ENCODE results near the gene PRR36.

Gene PRR36

DNA sequence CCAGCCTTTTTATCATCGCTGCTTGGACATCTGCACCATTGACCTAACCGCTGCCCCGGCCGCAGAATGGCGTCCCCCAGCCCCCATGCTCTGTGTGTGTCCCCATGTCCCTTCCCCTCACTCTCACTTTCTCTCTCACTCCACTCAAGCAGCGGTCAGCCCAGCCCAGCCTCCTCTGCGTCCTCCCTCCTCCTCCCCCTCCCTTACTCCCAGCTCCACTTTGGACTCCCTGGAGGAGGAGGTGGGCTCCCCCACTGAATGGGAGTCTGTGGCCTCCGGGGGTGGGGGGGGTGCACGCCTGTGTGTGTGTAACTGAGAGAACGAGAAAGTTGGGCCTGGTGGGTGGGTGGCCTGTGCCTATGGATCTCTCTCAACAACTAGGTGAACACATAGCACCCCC, 31.7 kb upstream of the PRR36 start:
- DNase-seq: no peak
- peak overlapping the region; percentile 89 for H3K4me3 Mint-ChIP-seq
- TF ChIP-seq, protein P1, sequence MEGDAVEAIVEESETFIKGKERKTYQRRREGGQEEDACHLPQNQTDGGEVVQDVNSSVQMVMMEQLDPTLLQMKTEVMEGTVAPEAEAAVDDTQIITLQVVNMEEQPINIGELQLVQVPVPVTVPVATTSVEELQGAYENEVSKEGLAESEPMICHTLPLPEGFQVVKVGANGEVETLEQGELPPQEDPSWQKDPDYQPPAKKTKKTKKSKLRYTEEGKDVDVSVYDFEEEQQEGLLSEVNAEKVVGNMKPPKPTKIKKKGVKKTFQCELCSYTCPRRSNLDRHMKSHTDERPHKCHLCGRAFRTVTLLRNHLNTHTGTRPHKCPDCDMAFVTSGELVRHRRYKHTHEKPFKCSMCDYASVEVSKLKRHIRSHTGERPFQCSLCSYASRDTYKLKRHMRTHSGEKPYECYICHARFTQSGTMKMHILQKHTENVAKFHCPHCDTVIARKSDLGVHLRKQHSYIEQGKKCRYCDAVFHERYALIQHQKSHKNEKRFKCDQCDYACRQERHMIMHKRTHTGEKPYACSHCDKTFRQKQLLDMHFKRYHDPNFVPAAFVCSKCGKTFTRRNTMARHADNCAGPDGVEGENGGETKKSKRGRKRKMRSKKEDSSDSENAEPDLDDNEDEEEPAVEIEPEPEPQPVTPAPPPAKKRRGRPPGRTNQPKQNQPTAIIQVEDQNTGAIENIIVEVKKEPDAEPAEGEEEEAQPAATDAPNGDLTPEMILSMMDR (IDR thresholded peaks at IDR 0.05): no peak
- peak overlapping the region; percentile 68 for H3K27ac Mint-ChIP-seq
- no peaks in the 10 kb centered on the region for H3K9me3 Mint-ChIP-seq
- peaks cover 29% of the 10 kb centered on the region for H3K4me1 Mint-ChIP-seq
- H3K27me3 Mint-ChIP-seq (ENCODE audit: low read depth, poor library complexity): peaks cover 26% of the 10 kb centered on the region
- peaks cover 5% of the 10 kb centered on the region for H3K36me3 Mint-ChIP-seq (ENCODE audit: low read depth)

DNA sequence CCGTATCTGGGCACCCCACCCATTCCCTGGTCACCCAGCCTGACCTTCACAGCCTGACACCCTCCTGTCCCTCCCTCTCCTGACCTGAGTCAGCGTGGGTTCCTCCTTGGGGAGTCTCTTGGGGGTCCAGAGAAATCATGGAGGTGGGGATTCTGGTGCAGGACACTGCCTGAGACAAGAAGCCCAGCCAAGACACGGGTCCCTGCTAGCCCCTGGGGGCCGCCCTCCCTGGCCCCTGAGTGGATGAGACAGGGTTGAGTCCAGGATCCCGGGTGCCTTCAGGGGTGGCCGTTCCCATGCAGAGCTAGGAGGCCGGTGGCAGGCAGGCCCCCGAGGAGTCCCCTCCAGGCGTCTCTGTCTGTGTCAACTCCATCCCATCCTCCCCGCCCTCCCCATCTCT, 31.1 kb upstream of the PRR36 start:
- no peaks in the 10 kb centered on the region for H3K9me3 Mint-ChIP-seq
- no peak for DNase-seq
- no peaks in the 10 kb centered on the region for H3K36me3 Mint-ChIP-seq (ENCODE audit: low read depth)
- H3K27me3 Mint-ChIP-seq (ENCODE audit: low read depth, poor library complexity): peaks cover 26% of the 10 kb centered on the region
- peak overlapping the region; percentile 89 for H3K4me3 Mint-ChIP-seq
- H3K4me1 Mint-ChIP-seq: peaks cover 29% of the 10 kb centered on the region
- TF ChIP-seq, protein P1 (IDR thresholded peaks at IDR 0.05): no peak
- no peak overlapping the region for H3K27ac Mint-ChIP-seq

DNA sequence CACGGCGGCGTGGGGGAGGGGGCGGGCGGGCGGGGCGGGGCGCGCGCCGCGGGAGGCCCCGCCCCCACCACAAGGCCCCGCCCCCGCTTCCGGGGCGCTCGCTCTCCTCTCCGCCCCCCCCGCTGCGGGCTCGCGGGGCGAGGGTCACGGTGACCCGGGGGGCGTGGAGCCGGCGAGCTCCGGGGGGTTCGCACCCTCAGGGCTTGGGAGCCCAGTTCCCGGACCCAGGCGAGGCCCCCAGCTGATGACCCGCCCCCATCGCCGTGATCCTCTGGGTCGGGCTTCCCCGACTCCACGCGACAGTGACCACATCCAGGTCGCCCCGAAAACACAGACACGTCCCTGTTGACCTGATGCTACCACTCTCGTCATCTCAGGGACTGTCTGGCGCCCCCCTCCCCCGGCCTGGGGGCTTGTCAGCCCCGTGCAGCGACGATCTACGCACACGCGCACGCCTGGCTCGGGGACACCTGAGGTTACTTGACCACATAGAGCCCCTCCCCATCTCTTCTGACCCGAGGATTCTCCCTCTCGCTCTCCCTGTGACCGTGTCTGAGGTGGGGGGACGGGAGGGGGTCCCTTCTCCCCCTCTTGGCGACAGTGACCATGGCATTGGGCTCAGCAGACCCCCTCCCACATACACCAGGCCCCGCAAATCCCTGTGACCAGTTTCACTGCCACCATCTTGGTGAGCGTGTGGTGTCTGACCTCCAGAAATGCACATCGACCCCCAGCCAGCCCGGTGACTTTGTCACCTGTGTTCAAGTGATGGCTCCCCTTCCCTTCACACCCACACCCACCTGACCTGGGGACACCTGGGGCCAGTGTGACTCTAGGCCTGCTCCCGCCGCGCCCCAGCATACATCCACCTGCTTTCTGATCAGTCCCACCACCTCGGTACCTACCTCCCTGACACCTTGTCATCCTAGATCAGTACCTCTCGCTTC, 30.2 kb upstream of the PRR36 start:
- H3K4me3 Mint-ChIP-seq: peak overlapping the region; percentile 89
- no peaks in the 10 kb centered on the region for H3K9me3 Mint-ChIP-seq
- peaks cover 32% of the 10 kb centered on the region for H3K4me1 Mint-ChIP-seq
- H3K27me3 Mint-ChIP-seq (ENCODE audit: low read depth, poor library complexity): peaks cover 29% of the 10 kb centered on the region
- DNase-seq: peak; percentile 58
- H3K27ac Mint-ChIP-seq: peak overlapping the region; percentile 46
- no peaks in the 10 kb centered on the region for H3K36me3 Mint-ChIP-seq (ENCODE audit: low read depth)
- TF ChIP-seq, protein P1 (IDR thresholded peaks at IDR 0.05): no peak

DNA sequence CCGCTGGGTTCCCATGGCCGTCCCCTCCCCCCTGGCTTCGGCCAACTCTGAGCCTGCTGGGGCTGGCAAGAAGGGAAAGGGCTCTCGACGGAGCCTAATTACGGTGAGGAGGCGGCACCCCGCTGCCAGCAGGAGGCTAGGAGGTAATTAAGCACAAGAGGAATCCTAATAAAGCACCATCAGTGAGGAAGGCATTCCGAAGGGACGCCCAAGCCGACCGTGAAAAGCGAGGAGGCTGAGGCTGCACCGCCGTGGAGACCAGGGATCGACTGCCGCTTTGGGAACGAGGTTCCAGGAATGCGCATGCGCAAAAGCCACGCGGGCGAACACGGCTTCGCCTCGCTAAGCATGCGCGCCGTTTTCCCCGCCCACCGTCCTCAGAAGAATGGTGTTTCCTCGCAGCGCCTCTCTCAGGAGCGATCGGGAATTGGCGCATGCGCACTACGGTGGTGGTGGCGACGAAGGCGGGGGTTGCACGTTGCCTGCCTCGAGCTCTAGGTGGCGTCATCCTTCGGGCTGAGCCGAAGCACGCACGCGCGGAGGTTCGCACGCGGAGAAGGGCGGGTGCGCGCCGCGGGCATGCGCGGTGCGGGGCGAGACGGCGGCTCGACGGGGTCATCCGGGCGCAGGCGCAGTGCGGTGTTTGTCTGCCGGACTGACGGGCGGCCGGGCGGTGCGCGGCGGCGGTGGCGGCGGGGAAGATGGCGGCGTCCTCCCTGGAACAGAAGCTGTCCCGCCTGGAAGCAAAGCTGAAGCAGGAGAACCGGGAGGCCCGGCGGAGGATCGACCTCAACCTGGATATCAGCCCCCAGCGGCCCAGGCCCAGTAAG, 29.3 kb upstream of the PRR36 start, which contains the start of gene MAP2K7:
MAP2K7 (plus strand) TSS at position 634 of the 830 bp plus-strand sequence; CDS start at position 702, 68 bp downstream.
- peak within 1 kb of the TSS; percentile 90 for H3K27ac Mint-ChIP-seq
- H3K9me3 Mint-ChIP-seq: no peaks in the 10 kb centered on the region
- peaks cover 33% of the 10 kb centered on the region for H3K4me1 Mint-ChIP-seq
- H3K27me3 Mint-ChIP-seq (ENCODE audit: low read depth, poor library complexity): peaks cover 33% of the 10 kb centered on the region
- DNase-seq: peak; percentile 100
- TF ChIP-seq, protein P1 (IDR thresholded peaks at IDR 0.05): peak; percentile 39
- H3K4me3 Mint-ChIP-seq: peak within 1 kb of the TSS; percentile 89
- no peaks in the 10 kb centered on the region for H3K36me3 Mint-ChIP-seq (ENCODE audit: low read depth)

GRCh38 chr19:7902796-7903243, 28.6 kb upstream of the PRR36 start:
- Mint-ChIP-seq H3K9me3 (no peaks in the 10 kb centered on the region), H3K36me3 (ENCODE audit: low read depth) (no peaks in the 10 kb centered on the region), H3K27me3 (ENCODE audit: low read depth, poor library complexity) (peaks cover 33% of the 10 kb centered on the region), H3K4me1 (peaks cover 33% of the 10 kb centered on the region), H3K4me3 (peak overlapping the region; percentile 83), H3K27ac (peak overlapping the region; percentile 90)
- no peak for DNase-seq
- TF ChIP-seq, protein P1 (IDR thresholded peaks at IDR 0.05): no peak

Data from nephron progenitor cell (in vitro differentiated cells).